Measurements from ENCODE around the gene NKX6-2.

Gene NKX6-2

GRCh38 chr10:132813001-132813401 is 27.1 kb upstream of the NKX6-2 start:
- DNase-seq (ENCODE audit: low read depth): no peak

- no peak for DNase-seq (ENCODE audit: low read depth)
Observed at GRCh38 chr10:132812520-132812919, 26.6 kb upstream of the NKX6-2 start.

- no peak for DNase-seq (ENCODE audit: low read depth)
Observed at GRCh38 chr10:132811891-132812481, 26.0 kb upstream of the NKX6-2 start.

- no peak for DNase-seq (ENCODE audit: low read depth)
Observed at GRCh38 chr10:132810807-132811700, 25.1 kb upstream of the NKX6-2 start.

- no peak for DNase-seq (ENCODE audit: low read depth)
Observed at GRCh38 chr10:132810141-132810806, 24.3 kb upstream of the NKX6-2 start.

GRCh38 chr10:132809232-132810140 is 23.5 kb upstream of the NKX6-2 start:
- DNase-seq (ENCODE audit: low read depth): no peak

GRCh38 chr10:132808383-132809231 is 22.7 kb upstream of the NKX6-2 start:
- no peak for DNase-seq (ENCODE audit: low read depth)

- DNase-seq (ENCODE audit: low read depth): no peak
Observed at GRCh38 chr10:132807621-132808049, 21.7 kb upstream of the NKX6-2 start.

GRCh38 chr10:132806561-132807003 is 20.6 kb upstream of the NKX6-2 start:
- DNase-seq (ENCODE audit: low read depth): no peak

- no peak for DNase-seq (ENCODE audit: low read depth)
Observed at GRCh38 chr10:132806110-132806509, 20.2 kb upstream of the NKX6-2 start.

- no peak for DNase-seq (ENCODE audit: low read depth)
Observed at GRCh38 chr10:132805599-132805998, 19.7 kb upstream of the NKX6-2 start.

- no peak for DNase-seq (ENCODE audit: low read depth)
Observed at GRCh38 chr10:132804785-132805426, 19.0 kb upstream of the NKX6-2 start.

GRCh38 chr10:132804287-132804686 is 18.3 kb upstream of the NKX6-2 start:
- no peak for DNase-seq (ENCODE audit: low read depth)

- no peak for DNase-seq (ENCODE audit: low read depth)
Observed at GRCh38 chr10:132803416-132804210, 17.7 kb upstream of the NKX6-2 start.

GRCh38 chr10:132802694-132803320 is 16.9 kb upstream of the NKX6-2 start:
- DNase-seq (ENCODE audit: low read depth): no peak

- no peak for DNase-seq (ENCODE audit: low read depth)
Observed at GRCh38 chr10:132802048-132802447, 16.1 kb upstream of the NKX6-2 start.

GRCh38 chr10:132799865-132800264 is 13.9 kb upstream of the NKX6-2 start:
- no peak for DNase-seq (ENCODE audit: low read depth)

- no peak for DNase-seq (ENCODE audit: low read depth)
Observed at GRCh38 chr10:132798876-132799275, 12.9 kb upstream of the NKX6-2 start.

GRCh38 chr10:132798403-132798802 is 12.5 kb upstream of the NKX6-2 start:
- no peak for DNase-seq (ENCODE audit: low read depth)
